Stimulated activated naive CD4-positive, alpha-beta T cell (primary cell): Measurements from ENCODE around the gene TMEM40.
"Not testable (repeated sequence)": the region's sequence is repeated elsewhere in the genome, so short reads cannot be mapped to it uniquely, and the experiment has no call there.

Source experiments
- DNase-seq, 6 experiments: peaks; one replicate each; lab custom pipeline; 2025; lab: John Stamatoyannopoulos, UW

TMEM40 gene

DNA sequence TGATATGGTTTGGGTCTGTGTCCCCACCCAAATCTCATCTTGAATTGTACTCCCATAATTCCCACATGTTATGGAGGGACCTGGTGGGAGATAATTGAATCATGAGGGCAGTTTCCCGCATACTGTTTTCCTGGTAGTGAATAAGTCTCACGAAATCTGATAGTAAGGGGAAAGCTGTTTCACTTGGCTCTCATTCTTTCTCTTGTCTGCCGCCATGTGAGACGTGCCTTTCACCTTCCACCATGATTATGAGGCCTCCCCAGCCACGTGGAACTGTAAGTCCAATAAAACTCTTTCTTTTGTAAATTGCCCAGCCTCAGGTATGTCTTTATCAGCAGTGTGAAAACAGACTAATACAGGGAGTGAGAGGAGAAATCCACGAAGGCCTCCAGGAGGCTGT is 16.9 kb upstream of the TMEM40 start:
- DNase-seq: not testable (repeated sequence)

GRCh38 chr3:12775226-12775625 is 16.2 kb upstream of the TMEM40 start:
- no peak for DNase-seq

DNA sequence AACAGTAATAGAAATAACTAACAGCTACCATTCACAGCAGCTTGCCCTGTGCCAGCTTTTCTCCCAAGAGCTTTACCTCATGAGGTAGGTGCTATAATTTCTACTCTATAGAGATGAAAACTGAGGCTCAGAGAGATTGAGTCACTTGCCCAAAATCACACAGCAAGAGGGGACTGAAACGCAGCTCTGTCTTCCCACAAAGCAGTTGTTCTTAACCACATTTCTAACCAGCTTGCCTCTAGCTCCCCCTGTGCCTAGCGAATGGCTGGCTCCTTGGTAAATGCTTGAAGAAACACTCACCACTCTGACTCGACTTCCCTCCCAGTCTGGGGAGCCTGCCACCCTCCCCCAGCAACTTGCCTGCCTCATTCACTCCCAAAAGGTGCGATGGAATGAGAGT is 15.6 kb upstream of the TMEM40 start:
- no peak for DNase-seq

DNA sequence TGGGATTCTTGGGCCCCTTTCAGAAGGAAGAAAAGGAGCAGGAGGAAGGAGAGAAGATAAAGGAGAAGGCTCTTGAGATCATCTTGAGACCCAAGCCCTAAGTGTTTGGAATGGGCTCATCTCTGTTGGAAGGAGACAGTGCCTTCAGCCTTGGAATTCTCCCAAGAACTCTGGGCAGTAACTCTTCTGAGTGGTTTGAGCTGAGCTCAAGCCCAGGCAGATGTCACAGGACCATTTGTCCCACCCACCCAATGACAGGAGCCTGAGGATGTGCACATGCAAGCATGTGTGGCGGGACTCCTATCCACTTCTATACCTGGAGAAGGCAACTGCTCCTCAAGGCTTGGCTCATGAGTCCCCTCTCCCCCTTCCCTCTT is 14.6 kb upstream of the TMEM40 start:
- DNase-seq: no peak

DNA sequence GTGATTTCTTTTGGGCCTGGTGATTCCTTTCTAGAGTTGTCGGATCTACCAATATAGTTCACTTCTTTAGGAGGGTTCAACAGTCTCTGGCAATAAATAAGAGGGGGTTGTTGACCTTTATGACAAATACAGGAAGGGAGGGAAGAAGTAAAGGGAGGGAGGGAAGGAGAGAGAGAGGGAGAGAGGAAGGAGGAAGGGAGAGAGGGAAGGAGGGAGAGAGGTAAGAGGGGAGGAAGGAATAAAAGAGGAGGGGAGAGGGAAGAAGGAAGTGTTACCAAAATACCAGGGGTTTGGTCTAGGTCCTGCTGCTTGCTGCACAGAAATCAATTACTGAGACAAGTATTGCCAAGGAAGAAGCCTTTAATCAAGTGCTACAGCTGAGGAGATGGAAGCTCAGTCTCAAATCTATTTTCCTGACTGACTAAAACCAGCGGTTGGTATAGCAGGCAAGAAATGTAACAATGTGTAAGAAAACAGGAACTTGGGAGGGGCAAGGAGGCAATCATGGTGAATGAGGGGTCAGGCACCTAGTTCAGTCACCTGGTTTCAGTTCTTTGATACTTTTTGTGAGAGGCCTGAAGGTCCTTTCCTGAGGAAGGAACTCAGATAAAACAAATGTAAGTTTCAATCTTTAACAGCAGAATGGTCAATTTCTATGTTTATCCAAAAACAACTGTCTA is 14.1 kb upstream of the TMEM40 start:
- no peak for DNase-seq

GRCh38 chr3:12772462-12772861 is 13.4 kb upstream of the TMEM40 start:
- no peak for DNase-seq

DNA sequence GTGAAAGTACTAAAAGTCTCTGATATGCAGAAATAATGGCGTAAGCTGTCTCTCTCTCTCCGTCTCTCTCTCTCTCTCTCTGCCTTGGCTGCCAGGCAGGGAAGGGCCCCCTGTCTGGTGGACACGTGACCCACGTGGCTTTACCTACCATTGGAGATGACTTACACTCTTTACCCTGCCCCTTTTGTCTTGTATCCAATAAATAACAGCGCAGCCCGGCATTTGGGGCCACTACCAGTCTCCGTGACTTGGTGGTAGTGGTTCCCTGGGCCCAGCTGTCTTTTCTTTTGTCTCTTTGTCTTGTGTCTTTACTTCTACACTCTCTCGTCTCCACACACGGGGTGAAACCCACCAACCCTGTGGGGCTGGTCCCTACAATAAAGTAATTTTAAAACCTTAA is 12.2 kb upstream of the TMEM40 start:
- no peak for DNase-seq

DNA sequence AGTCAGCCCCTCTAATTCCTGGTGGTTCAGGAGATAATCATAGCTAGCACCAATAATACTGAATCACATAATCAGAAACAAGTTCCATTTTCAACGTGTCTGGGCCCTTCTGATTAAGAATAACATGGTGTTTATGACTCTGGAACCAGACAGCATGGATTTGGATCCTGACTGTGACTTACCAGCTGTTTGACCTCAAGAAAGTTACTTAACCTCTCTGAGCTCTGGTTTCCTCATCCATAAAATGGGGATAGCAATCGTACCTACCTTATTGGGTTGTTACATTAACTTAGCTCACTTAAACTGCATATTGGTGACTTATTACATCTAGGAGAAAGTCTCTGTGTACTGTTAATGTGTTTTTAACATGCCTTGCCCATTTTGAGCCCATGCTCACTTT is 10.7 kb upstream of the TMEM40 start:
- DNase-seq: no peak

- no peak for DNase-seq
Observed at GRCh38 chr3:12768579-12769527, 9.8 kb upstream of the TMEM40 start.

- no peak for DNase-seq
Observed at GRCh38 chr3:12766541-12766940, 7.5 kb upstream of the TMEM40 start.

GRCh38 chr3:12764171-12764776 is 5.2 kb upstream of the TMEM40 start:
- no peak for DNase-seq

DNA sequence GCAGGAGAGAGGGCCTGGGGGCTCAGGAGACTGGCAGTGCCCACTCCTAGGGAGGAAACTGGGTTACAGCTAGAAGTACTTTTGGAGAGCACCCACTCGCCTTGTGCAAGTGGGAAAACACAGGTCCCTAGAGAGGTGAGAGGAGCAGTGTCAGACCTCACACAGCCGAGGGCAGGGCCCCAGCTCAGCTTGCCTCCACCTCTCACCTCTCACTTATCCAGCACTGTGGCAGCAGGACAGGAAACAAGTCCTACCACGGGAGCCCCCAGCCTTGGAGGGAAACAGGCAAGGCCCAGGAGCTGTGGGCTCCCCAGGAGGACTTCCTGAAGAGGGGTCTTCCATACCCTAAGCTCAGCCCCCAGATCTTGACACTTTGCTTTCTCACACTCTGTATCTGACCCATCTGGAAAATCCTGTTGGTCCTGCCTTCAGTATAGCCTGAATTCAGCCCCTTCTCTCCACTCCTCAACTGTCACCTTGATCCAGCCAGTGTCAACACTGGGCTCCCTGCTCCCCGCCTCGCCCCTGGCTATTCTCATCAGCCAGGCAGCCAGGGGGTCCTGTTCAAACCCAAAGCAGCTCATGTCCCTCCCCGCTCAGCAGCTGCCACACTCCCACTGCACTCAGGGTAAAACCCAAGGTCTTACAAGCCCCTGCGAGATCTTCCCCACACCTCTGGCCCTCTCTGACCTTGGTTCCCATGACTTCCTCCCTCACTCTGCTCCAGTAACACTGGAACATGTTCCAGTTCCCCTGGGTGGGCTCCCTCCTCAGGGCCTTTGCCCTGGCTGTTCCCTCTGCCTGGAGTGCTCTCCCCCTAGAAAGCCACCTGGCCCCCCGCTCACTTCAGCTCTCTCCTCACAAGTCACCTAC is 870 bp upstream of the TMEM40 start:
- no peak for DNase-seq

- DNase-seq: no peak
Observed at GRCh38 chr3:12758025-12758781, 856 bp downstream of the TMEM40 start.

- no peak for DNase-seq
Observed at GRCh38 chr3:12756635-12757034, 2.4 kb downstream of the TMEM40 start.

DNA sequence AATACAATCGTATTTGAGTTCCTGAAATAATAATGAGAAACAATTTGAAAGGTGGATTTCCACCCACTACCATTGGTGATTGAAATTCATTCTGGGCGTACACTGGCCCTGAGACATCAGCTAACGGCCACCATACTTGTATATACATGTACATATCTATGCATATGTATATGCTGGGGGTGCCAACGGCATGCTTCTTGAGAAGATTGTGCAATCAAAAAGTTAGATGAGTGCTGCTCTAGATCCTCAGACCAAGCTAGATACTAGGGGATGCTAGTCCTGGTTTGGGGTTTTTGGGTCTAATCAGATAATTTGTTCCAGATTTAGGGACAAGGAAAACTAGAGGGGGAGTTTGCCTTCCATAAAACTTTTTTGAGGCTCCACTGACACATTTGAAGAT is 2.9 kb downstream of the TMEM40 start:
- no peak for DNase-seq

DNA sequence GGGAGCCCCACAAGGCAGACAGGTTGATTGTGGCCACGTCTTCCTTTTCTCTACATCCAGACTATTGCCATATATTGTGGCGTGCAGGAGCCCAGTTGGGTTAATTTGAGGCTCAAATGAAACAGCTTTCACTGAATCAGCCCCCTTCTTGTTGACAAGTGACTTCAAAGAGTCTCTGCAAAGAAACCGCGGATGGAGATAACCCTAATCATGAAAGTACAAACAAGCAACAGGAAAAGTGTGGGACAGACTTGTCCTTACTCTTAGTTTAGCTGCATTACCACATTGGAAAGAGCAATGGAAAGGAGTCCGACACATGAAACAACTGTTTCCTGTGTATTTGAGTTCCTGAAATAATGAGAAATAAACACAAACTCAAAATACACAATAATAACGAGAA is 3.3 kb downstream of the TMEM40 start:
- DNase-seq: no peak

GRCh38 chr3:12754313-12754712 is 4.7 kb downstream of the TMEM40 start:
- no peak for DNase-seq

- DNase-seq: no peak
Observed at GRCh38 chr3:12753275-12754028, 5.6 kb downstream of the TMEM40 start.

GRCh38 chr3:12752809-12753208 is 6.2 kb downstream of the TMEM40 start:
- DNase-seq: no peak

GRCh38 chr3:12752102-12752501 is 7.0 kb downstream of the TMEM40 start:
- no peak for DNase-seq

DNA sequence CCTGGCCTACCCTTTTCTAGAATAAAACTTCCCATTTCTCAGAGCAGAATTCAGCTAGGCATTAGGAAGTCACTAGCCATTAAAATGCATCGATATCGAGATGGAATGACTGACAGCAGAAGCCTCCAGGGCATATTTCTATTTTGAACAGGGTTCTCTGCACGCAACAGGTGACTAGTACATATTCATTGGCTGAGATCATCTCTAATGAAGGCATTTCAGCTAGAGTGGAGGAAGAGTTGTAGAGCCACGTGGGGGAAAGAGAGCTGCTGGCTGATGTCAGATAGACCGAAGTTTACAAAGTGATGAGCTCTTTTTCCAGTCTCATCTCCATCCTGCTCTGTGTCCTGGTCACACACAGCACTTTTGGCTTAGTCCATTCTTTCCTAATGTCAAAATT is 7.5 kb downstream of the TMEM40 start:
- DNase-seq: no peak
